GM21367 (cell line): ENCODE data around the gene OSGEP.

Source experiments
- ATAC-seq: cut with Tn5 transposase; IDR thresholded peaks from one replicate; pipeline ENCODE4 v1.9.1; 2021; ENCODE audit not compliant: unreplicated experiment

OSGEP gene

GRCh38 chr14:20400589-20400964 is 54.0 kb downstream of the OSGEP start:
- no peak for ATAC-seq

- no peak for ATAC-seq
Observed at GRCh38 chr14:20397511-20397910, 57.1 kb downstream of the OSGEP start.
